Cardiac muscle cell (in vitro differentiated cells and primary cell): Measurements from ENCODE around the gene MED9. TPM values are rescaled to one million over a fixed set of nuclear protein-coding genes. Genes with fewer than 3 reads are reported as not detected.

Experiments
- DNase-seq, 2 donors: peaks; one replicate each; pipeline versions ENCODE4 v3.0.0 to v3.0.0-alpha.2; 2010 to 2017; ENCODE audit warnings: low read depth in 1 of 2, low spot score in 1 of 2
- H3K27ac ChIP-seq: fragments of 200-600 bp; sonication (generic); 2 replicates; pipeline ENCODE4 v1.5.1; 2016
- H3K27me3 ChIP-seq: fragments of 200-600 bp; sonication (generic); 2 replicates; pipeline ENCODE4 v1.6.0; 2016; ENCODE audit warnings: control low read depth
- H3K36me3 ChIP-seq: fragments of 200-600 bp; sonication (generic); 2 replicates; pipeline ENCODE4 v1.5.1; 2016; ENCODE audit warnings: control low read depth
- H3K4me1 ChIP-seq: fragments of 200-600 bp; sonication (generic); 2 replicates; pipeline ENCODE4 v1.8.1; 2017; ENCODE audit warnings: low read depth, mild to moderate bottlenecking, mixed run types
- H3K4me3 ChIP-seq: fragments of 200-600 bp; sonication (generic); 2 replicates; pipeline ENCODE4 v1.5.1; 2016; ENCODE audit warnings: mild to moderate bottlenecking
- H3K9me3 ChIP-seq: fragments of 200-600 bp; sonication (generic); 2 replicates; pipeline ENCODE4 v1.5.1; 2017; ENCODE audit warnings: low read depth, mild to moderate bottlenecking, control low read depth
- CTCF ChIP-seq: IDR thresholded peaks from 2 replicates; pipeline ENCODE4 v1.5.1; 2012; ENCODE audit warnings: low read depth, mild to moderate bottlenecking, low read length
- polyA plus RNA-seq: library from polyadenylated mRNA; unstranded; fragments of >200 nt; fragmentation: Nextera tagmentation; extraction: Ambion mirVana; gene quantifications from 2 replicates; pipeline ENCODE4 v1.2.1, GENCODE V29; 2016
- total RNA-seq: library from RNA; depleted of rRNA; stranded (reverse); fragments of >200 nt; gene quantifications from 2 replicates; pipeline ENCODE4 v1.2.3, GENCODE V29; 2016

The MED9 gene
- total and polyA plus RNA-seq, 2 experiments from 2014 or later = 27.9 to 38.2 TPM

GRCh38 chr17:17497845-17498520 lies 21.2 kb downstream of the MED9 start:
- Histone ChIP-seq H3K9me3 (no peaks in the 10 kb centered on the region), H3K4me3 (no peak overlapping the region), H3K36me3 (no peaks in the 10 kb centered on the region), H3K4me1 (no peaks in the 10 kb centered on the region), H3K27ac (no peak overlapping the region), H3K27me3 (peaks cover 16% of the 10 kb centered on the region)
- no peak for TF ChIP-seq CTCF
- DNase-seq = no peak

GRCh38 chr17:17498606-17499301 lies 22.0 kb downstream of the MED9 start:
- H3K27ac ChIP-seq = no peak overlapping the region
- peaks cover 16% of the 10 kb centered on the region for H3K27me3 ChIP-seq
- DNase-seq = no peak
- no peaks in the 10 kb centered on the region for H3K36me3 ChIP-seq
- H3K9me3 ChIP-seq = no peaks in the 10 kb centered on the region
- H3K4me1 ChIP-seq = peaks cover 6% of the 10 kb centered on the region
- H3K4me3 ChIP-seq = no peak overlapping the region
- TF ChIP-seq CTCF = no peak

- TF ChIP-seq CTCF = no peak
- Histone ChIP-seq H3K36me3 (no peaks in the 10 kb centered on the region), H3K4me3 (no peak overlapping the region), H3K4me1 (peaks cover 14% of the 10 kb centered on the region), H3K27ac (no peak overlapping the region), H3K9me3 (no peaks in the 10 kb centered on the region), H3K27me3 (peaks cover 15% of the 10 kb centered on the region)
- no peak for DNase-seq
These were observed 22.8 kb downstream of the MED9 start for GRCh38 chr17:17499402-17500145.

DNA sequence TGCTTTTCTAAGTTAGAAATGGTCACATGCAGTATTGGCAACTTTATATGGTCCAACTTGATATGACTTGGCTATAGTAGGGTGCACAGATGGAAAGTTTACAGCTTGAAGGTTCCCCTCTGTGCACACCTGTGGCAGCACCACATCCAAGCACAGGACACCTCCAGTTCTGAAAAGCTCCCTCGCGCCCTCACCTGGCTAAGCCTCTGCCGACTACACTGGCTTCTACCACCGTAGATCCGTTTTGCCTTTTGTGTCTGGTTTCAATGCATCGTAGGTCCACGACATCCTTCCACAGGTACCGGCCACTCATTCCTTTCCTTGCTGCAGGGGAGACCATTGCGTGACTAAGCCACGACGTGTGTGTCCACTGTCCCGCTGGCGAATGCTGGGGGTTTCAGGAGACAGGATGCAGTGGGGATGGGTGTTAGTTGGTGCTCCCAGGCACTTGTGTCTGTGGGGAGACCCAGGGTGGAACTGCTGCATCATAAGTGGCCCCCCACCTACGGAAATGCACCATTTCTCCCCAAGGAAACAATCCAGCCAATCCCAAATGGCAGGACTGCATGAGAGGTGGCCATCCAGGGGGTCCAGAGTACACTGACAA lies 24.3 kb downstream of the MED9 start:
- Histone ChIP-seq H3K27ac (no peak overlapping the region), H3K4me3 (no peak overlapping the region), H3K36me3 (no peaks in the 10 kb centered on the region), H3K27me3 (no peaks in the 10 kb centered on the region), H3K4me1 (peaks cover 22% of the 10 kb centered on the region), H3K9me3 (no peaks in the 10 kb centered on the region)
- no peak for TF ChIP-seq CTCF
- DNase-seq = no peak

GRCh38 chr17:17502741-17503565 lies 26.2 kb downstream of the MED9 start:
- Histone ChIP-seq H3K4me3 (no peak overlapping the region), H3K27me3 (no peaks in the 10 kb centered on the region), H3K27ac (no peak overlapping the region), H3K9me3 (no peaks in the 10 kb centered on the region), H3K4me1 (peaks cover 40% of the 10 kb centered on the region), H3K36me3 (no peaks in the 10 kb centered on the region)
- no peak for DNase-seq
- no peak for TF ChIP-seq CTCF
